ENCODE measurements around the gene MICAL3. TPM values are rescaled to one million over a fixed set of nuclear protein-coding genes. Genes with fewer than 3 reads are reported as not detected.

MICAL3 gene
- polyA plus RNA-seq, 1 donor from 2014 or later: 28.1 TPM

- Histone ChIP-seq H3K27ac (ENCODE audit: low read length) (no peak overlapping the region), H3K9ac (ENCODE audit: low read length) (no peak overlapping the region), H4K20me1 (ENCODE audit: insufficient read depth) (no peaks in the 10 kb centered on the region), H3K9me2 (ENCODE audit: insufficient read depth, low read length) (no peaks in the 10 kb centered on the region), H3K9me3 (ENCODE audit: low read length) (no peaks in the 10 kb centered on the region), H3K79me2 (replicated peaks; ENCODE audit: insufficient read depth, low read length) (no peaks in the 10 kb centered on the region), H3K4me2 (ENCODE audit: low read length) (no peak overlapping the region), H3K27me3 (ENCODE audit: insufficient read depth, low read depth, low read length) (no peaks in the 10 kb centered on the region), H3K36me3 (ENCODE audit: insufficient read depth, low read length) (peaks cover 9% of the 10 kb centered on the region), H3K4me3 (ENCODE audit: low read length) (no peak overlapping the region), H2AFZ (ENCODE audit: low read depth, low read length) (no peak overlapping the region), H3F3A (ENCODE audit: insufficient read depth, low read length, poor library complexity, severe bottlenecking) (no peaks in the 10 kb centered on the region)
- TF ChIP-seq REST (IDR thresholded peaks at IDR 0.05; ENCODE audit: borderline replicate concordance): no peak
- no peak for TF ChIP-seq RAD21 (conservative IDR thresholded peaks at IDR 0.05)
- TF ChIP-seq SMC3 (conservative IDR thresholded peaks at IDR 0.05; ENCODE audit: poor library complexity): no peak
- no peak for TF ChIP-seq EZH2 (IDR thresholded peaks at IDR 0.05; ENCODE audit: borderline replicate concordance, insufficient read depth, low read length, poor library complexity, severe bottlenecking)
- no peak for TF ChIP-seq EP300 (conservative IDR thresholded peaks at IDR 0.05; ENCODE audit: poor library complexity, severe bottlenecking)
- TF ChIP-seq TAF1 (IDR thresholded peaks at IDR 0.05; ENCODE audit: low read depth): no peak
- TF ChIP-seq CTCF (IDR thresholded peaks at IDR 0.05; ENCODE audit: poor library complexity, severe bottlenecking): no peak
- TF ChIP-seq MXI1 (conservative IDR thresholded peaks at IDR 0.05; ENCODE audit: poor library complexity, severe bottlenecking): no peak
- TF ChIP-seq POLR2AphosphoS5 (IDR thresholded peaks at IDR 0.05): no peak
Measured at GRCh38 chr22:17861909-17862308, 162.5 kb downstream of the MICAL3 start.

- H3K79me2 ChIP-seq (replicated peaks; ENCODE audit: insufficient read depth, low read length): no peaks in the 10 kb centered on the region
- no peak overlapping the region for H3K27ac ChIP-seq (ENCODE audit: low read length)
- TF ChIP-seq MXI1 (conservative IDR thresholded peaks at IDR 0.05; ENCODE audit: poor library complexity, severe bottlenecking): no peak
- no peak for TF ChIP-seq RAD21 (conservative IDR thresholded peaks at IDR 0.05)
- no peak for TF ChIP-seq EZH2 (IDR thresholded peaks at IDR 0.05; ENCODE audit: borderline replicate concordance, insufficient read depth, low read length, poor library complexity, severe bottlenecking)
- no peak for TF ChIP-seq REST (IDR thresholded peaks at IDR 0.05; ENCODE audit: borderline replicate concordance)
- TF ChIP-seq CTCF (IDR thresholded peaks at IDR 0.05; ENCODE audit: poor library complexity, severe bottlenecking): no peak
- TF ChIP-seq TAF1 (IDR thresholded peaks at IDR 0.05; ENCODE audit: low read depth): no peak
- no peak for TF ChIP-seq SMC3 (conservative IDR thresholded peaks at IDR 0.05; ENCODE audit: poor library complexity)
- no peak for TF ChIP-seq POLR2AphosphoS5 (IDR thresholded peaks at IDR 0.05)
- TF ChIP-seq EP300 (conservative IDR thresholded peaks at IDR 0.05; ENCODE audit: poor library complexity, severe bottlenecking): no peak
- no peaks in the 10 kb centered on the region for H3K9me2 ChIP-seq (ENCODE audit: insufficient read depth, low read length)
- H3K9me3 ChIP-seq (ENCODE audit: low read length): no peaks in the 10 kb centered on the region
- H4K20me1 ChIP-seq (ENCODE audit: insufficient read depth): no peaks in the 10 kb centered on the region
- H3K36me3 ChIP-seq (ENCODE audit: insufficient read depth, low read length): peaks cover 9% of the 10 kb centered on the region
- no peak overlapping the region for H3K9ac ChIP-seq (ENCODE audit: low read length)
- H3K4me2 ChIP-seq (ENCODE audit: low read length): no peak overlapping the region
- no peaks in the 10 kb centered on the region for H3K27me3 ChIP-seq (ENCODE audit: insufficient read depth, low read depth, low read length)
- no peak overlapping the region for H2AFZ ChIP-seq (ENCODE audit: low read depth, low read length)
- no peaks in the 10 kb centered on the region for H3F3A ChIP-seq (ENCODE audit: insufficient read depth, low read length, poor library complexity, severe bottlenecking)
- no peak overlapping the region for H3K4me3 ChIP-seq (ENCODE audit: low read length)
Measured at GRCh38 chr22:17860220-17860965, 164.0 kb downstream of the MICAL3 start.

Measured in neural cell (in vitro differentiated cells).